ENCODE results near the gene STX4.
"Not testable (repeated sequence)": the region's sequence is repeated elsewhere in the genome, so short reads cannot be mapped to it uniquely, and the experiment has no call there.

- TF ChIP-seq POLR2AphosphoS5, POLR2A, TAF1, SPI1 (IDR thresholded peaks at IDR 0.05; ENCODE audit: low read depth, low read length): not testable (repeated sequence)
These were observed 15.6 kb upstream of the STX4 start for GRCh38 chr16:31017756-31018155.
